ENCODE measurements around the gene CCNQ.
"Not testable (repeated sequence)": the region's sequence is repeated elsewhere in the genome, so short reads cannot be mapped to it uniquely, and the experiment has no call there.

CCNQ gene

DNA sequence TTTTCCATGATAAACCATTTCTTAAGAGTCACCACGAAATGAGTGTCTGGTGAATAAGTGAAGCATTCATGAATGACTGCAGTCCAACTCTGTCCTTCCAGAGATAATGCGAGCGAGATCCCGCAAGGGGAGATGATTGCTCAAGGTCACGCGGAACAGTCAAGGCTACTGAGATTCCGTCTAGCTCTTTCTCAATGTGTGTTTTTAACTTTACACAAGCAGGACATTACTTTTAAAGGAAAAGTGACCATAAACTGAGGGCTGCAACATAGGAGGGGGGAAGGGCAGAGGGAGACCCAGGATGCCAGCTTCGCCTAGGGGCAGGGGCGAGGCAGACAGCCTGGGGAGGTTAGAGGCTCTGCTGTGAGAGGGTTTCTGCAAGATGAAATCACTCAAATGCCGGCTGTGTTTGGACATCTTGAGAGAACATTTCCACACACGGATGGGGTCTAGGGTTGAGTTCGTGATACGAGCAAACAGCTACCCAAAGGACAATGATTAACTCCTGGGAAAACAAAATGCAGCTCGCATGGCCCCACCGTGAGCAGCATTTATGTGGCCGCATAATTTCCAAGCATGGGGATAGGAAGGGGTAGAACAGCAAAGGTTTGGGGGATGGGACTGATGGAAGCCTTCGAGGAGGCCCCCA is 23.8 kb upstream of the CCNQ start:
- DNase-seq = no peak

GRCh38 chrX:153621949-153622598 is 23.1 kb upstream of the CCNQ start:
- DNase-seq = no peak

GRCh38 chrX:153620576-153620975 is 21.6 kb upstream of the CCNQ start:
- DNase-seq = no peak

DNA sequence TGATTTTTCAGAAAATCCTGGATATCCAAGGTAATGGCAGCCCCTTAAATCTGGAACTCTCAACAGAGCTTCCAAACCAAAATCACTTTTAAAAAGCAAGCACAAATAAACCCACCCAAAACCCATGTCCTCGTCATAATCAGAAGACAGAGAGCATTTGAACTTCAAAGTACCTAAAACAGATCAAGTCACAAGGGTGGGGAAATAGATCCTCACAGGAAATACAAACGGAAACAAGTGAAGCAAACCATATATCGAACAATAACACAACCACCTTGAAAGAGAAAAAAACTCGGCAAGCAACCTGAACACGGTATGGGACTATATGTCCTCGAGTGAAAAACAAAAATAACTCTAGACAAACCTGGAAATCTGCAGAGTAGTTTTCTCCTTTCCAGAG is 15.9 kb upstream of the CCNQ start:
- no peak for DNase-seq

DNA sequence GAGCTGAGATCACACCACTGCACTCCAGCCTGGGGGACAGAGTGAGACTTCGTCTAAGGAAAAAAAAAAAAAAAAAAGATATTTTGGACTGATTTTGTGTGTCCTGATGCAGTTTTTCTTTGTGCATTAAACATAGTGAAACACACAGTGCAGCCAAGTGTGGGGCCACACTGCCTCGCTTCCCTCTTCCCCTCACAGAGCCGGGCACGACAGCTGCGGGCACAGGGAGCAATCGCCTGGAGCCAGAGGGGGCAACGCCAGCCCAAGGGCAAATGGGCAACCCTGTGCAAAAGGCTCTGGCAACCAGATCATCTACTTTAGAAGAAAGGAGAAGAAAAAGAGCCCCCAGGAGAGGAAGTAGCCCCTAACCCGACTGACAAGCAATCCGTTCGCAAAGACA is 13.5 kb upstream of the CCNQ start:
- DNase-seq = no peak

- no peak for DNase-seq
Observed at GRCh38 chrX:153611298-153612095, 12.6 kb upstream of the CCNQ start.

DNA sequence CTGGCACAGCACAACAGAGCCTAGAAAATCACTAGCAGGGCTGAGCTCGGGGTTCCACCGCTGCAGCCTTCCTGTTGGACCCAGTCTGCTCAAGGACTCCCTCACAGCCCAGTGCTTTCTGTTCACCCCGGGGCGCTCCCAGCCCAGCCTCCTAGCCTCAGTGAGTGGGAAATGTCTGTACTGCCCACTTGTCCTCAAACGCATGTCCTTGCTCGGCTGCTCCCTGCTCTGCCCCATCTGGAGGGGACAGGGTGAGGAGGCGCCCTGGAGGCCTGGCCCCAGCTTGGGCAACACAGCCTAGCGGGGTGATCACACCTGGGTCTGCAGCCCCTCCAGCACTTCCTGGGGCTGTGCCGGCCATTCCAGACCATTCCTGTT is 11.9 kb upstream of the CCNQ start:
- DNase-seq = no peak

DNA sequence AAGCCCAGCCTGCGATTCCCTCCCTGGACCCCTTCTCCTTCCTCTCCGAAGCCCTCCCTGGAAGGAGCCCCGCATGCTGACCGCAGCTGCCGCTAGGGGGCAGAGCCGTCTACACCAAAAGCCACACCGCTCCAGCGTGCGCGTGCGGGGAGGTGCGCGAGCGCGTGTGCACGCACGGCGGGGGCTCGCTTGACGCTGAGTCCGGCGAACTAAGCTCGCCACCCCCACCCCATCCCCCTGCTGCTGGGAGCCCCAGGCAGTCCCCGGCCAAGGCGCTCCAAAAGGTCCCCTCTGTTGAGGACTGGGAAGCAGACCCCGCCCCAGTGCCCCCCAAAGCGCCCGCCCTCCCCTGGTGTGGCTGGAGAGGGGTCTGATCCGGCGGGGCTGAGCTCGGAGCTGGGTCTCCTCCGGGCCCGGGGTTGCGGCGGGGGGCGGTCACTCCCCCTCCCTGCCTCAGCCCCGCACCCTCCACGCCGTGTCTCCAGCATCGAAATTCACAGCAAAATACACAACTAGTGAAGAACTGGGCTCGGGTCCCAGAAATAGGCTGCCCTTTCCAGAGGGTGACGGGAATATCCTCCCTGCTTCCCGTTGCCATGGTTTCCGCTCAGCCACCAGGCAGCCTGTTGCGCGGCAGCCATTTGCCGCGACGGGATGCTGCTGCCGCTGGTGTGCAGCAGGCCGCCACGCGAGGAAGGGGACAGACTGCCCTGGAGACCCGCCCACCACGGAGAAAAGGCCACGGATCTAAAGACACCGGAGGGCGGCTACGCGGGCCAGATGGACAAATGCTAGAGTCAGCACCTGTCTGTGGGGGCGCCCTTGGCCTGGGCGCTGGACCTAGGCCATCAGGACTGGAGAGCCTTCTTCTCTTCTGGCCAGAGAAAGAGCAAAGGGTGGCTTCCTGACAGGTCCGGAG is 11.2 kb upstream of the CCNQ start:
- peak; percentile 75 for DNase-seq

DNA sequence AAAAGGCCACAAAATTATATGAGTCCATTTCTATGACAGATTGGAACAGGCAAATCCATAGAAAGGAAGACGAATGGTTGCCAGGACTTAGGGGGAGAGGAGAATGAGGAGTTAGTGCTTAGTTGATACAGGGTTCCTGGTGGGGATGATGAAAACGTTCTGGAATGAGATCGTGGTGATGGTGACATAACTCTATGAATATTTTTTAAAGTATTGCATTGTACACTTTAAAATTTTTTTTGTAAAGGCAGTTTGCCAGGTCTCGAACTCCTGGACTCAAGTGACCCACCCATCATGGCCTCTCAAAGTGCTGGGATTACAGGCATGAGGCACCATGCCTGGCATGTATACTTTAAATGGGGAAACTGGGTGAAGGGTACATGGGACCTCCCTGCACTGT is 9.9 kb upstream of the CCNQ start:
- no peak for DNase-seq

- DNase-seq = no peak
Observed at GRCh38 chrX:153608376-153608775, 9.4 kb upstream of the CCNQ start.

DNA sequence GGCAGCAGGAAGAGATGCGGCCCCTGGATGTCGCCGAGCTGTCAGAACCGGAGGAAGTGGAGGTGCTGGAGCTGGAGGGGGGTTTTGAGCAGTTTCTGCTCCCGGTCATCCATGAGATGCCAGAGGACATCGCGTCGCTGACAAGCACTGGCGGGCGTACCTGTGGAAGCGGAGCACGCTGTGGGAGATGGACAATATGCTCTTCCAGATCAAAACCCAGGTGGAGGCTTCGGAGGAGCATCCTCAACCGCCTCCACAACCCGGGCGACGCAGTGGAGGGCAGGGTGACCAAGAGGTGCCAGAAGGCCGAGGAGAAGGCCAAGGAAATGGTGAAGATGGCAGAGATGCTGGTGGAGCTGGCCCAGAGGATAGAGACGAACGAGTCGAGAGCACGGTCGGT is 7.6 kb upstream of the CCNQ start:
- DNase-seq = no peak

- not testable (repeated sequence) for DNase-seq
Observed at GRCh38 chrX:153604666-153605380, 5.9 kb upstream of the CCNQ start.

DNA sequence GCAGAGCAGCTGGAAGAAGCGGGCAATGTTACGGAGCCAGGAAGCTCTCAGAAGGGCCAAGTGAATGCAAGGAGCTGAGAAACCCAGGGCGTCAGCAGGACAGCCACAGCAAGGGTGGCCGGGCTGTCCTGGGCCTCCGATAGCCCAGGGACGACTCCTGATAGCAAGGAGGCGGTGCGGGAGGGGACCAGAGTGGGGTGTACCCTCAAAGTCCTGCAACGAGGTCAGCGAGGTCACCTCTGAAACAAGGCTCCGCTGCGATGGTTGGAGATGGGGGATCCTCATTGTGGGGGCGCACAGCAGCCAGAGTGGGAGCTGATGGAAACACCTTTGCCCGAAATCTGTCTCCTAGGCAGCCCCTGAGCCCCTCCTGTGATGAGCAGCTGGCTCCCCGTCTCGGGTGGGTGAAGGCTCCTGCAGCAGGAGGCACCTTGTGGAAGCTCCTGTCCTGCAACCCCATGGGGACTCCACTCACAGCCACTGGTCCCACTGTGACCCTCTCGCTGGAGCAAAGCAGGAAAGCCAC is 4.3 kb upstream of the CCNQ start:
- DNase-seq = no peak

- no peak for DNase-seq
Observed at GRCh38 chrX:153602601-153603000, 3.7 kb upstream of the CCNQ start.

GRCh38 chrX:153601511-153602110 is 2.7 kb upstream of the CCNQ start:
- no peak for DNase-seq

DNA sequence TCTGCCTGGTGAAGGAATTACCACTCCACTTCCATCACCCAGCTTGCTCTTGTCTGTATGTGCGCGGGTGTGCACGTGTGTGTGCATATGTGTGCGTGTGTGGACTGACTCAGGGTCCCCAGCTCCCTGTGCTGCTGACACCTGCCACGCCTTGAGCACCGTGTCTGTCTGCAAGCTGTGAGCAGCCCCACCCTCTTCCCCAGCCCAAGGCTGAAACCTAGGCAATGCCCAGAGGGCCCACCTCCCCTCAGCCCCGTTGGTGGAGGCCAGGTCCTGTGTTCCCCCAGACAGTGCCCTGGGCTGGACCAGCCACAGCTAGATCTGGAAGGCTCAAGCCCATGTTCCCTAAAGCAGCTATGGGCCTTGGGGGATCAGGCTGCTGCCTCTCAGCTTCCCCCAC is 2.0 kb upstream of the CCNQ start:
- no peak for DNase-seq

GRCh38 chrX:153600032-153600373 is 1.1 kb upstream of the CCNQ start:
- DNase-seq = no peak

DNA sequence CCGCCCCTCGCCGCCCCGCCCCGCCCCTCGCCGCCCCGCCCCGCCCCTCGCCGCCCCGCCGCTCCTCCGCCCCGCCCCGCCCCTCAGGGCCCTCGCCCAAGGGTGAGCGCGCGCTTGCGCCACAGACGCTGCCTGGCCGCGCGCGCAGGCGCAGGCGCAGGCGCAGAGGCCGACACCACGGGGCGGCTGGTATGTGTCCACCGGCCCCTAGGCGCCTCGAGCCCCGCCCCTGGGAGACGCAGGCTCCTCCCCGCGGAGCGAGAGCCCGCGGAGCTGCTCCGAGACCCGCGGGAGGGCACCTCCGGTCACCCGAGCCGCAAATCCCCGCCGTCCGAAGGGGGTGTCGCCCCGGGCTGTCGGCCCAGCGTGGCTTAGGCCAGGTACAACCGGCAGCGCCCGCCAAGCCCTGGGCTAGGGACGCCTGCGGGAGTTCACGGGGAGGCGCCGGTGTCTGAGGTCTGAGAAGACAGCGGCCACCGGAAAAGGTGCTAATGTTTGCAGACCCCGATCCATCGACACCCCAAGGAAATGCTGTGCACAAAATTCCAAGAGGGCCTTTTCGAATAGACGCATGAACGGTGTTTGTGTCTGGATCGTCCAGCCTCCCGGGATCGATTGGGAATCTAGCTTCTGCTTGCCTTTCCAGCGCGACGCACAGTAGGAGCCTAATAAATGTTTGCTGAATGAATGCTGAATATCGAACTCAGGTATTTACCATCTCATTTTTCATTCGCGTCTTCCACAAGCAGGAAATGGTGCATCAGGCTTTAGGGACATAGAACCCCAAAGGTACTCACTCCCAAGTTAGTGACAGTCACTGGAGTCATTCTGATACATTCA is 473 bp upstream of the CCNQ start:
- DNase-seq = peak; percentile 87

DNA sequence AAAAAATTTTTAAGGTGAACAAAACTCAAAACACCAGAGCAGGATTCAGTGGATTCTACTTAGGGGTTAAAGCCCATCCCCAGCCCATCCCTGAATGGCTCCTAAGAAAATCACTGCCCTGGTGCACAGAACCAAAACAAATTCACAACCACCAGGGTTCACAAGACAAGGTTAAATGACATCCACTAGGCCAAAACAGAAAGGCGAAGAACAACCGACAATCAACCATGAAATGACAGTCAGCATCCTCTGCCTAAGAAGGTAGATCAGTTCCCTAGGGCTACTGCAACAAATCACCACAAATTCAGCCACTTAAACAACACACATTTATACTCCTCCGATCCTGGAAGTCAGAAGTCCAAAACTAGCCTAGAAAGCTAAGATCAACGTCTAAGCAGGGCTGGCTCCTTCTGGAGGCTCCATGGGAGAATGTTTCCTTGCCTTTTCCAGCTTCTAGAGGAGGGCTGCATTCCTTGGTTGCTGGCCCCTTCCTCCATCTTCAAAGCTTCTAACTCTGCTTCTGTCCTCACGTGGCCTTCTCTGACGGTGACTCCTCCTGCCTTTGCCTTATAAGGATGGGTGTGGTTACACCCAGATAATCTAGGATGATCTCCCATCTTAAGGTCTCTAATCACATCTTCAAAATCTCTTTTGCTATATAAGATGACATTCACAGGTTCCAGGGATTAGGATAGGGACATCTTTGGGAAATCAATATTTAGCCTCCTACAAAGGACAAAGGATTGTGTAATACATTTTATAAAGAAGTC is 1.8 kb downstream of the CCNQ start:
- no peak for DNase-seq

All from stimulated activated CD4-positive, alpha-beta T cell treated with anti-CD3 and anti-CD28 coated beads, Interleukin-1b, Interleukin-23, amount 100 ng/mL, for 48 hours (primary cell).